Neural crest cell (in vitro differentiated cells): ENCODE results near the gene POLR3A. TPM values are rescaled to one million over a fixed set of nuclear protein-coding genes. Genes with fewer than 3 reads are reported as not detected.

Experiments
- DNase-seq: peaks from one replicate; pipeline ENCODE4 v3.0.0; 2021; ENCODE audit warnings: low read depth, mixed read lengths, low spot score
- H3K27ac Mint-ChIP-seq: one replicate; pipeline ENCODE4 v1.8.0; 2021; ENCODE audit warnings: mild to moderate bottlenecking, mixed read lengths; ENCODE audit not compliant: unreplicated experiment
- H3K27me3 Mint-ChIP-seq: 2 replicates; pipeline ENCODE4 v1.8.0; 2021; ENCODE audit warnings: low read depth, mild to moderate bottlenecking, mixed read lengths
- H3K36me3 Mint-ChIP-seq: 2 replicates; pipeline ENCODE4 v1.8.0; 2021; ENCODE audit warnings: low read depth, mild to moderate bottlenecking, mixed read lengths
- H3K4me1 Mint-ChIP-seq: 2 replicates; pipeline ENCODE4 v1.8.0; 2021; ENCODE audit warnings: mixed read lengths
- H3K4me3 Mint-ChIP-seq: one replicate; pipeline ENCODE4 v1.8.0; 2021; ENCODE audit warnings: mild to moderate bottlenecking, mixed read lengths
- H3K9me3 Mint-ChIP-seq: 2 replicates; pipeline ENCODE4 v1.8.0; 2021; ENCODE audit warnings: mixed read lengths
- CTCF ChIP-seq: fragments of 200-600 bp; sonication (generic); conservative IDR thresholded peaks from 2 replicates; pipeline ENCODE4 v1.5.0; 2021; ENCODE audit warnings: antibody characterized with exemption, mild to moderate bottlenecking
- total RNA-seq: library from RNA; stranded (reverse); gene quantifications from 2 replicates; pipeline ENCODE4 v1.2.1, GENCODE V29; 2021

The POLR3A gene
- total RNA-seq, 1 donor from 2014 or later = 28.9 TPM

- Mint-ChIP-seq H3K4me3 (no peak overlapping the region), H3K27me3 (no peaks in the 10 kb centered on the region)
Observed at GRCh38 chr10:77962350-77963146, 66.8 kb downstream of the POLR3A start.

GRCh38 chr10:77961668-77962067, 67.6 kb downstream of the POLR3A start:
- Mint-ChIP-seq H3K9me3 (peaks cover 7% of the 10 kb centered on the region), H3K4me3 (no peak overlapping the region), H3K4me1 (peaks cover 18% of the 10 kb centered on the region), H3K36me3 (peaks cover 5% of the 10 kb centered on the region), H3K27ac (no peak overlapping the region), H3K27me3 (no peaks in the 10 kb centered on the region)
- TF ChIP-seq CTCF = no peak
- DNase-seq = no peak

More at GRCh38 chr10:77962350-77963146, 66.8 kb downstream of the POLR3A start:
- Mint-ChIP-seq H3K9me3 (peaks cover 7% of the 10 kb centered on the region), H3K27ac (peak overlapping the region; percentile 7), H3K36me3 (peaks cover 5% of the 10 kb centered on the region), H3K4me1 (peaks cover 27% of the 10 kb centered on the region)
- TF ChIP-seq CTCF = no peak
- no peak for DNase-seq

GRCh38 chr10:77960829-77961329, 68.4 kb downstream of the POLR3A start:
- H3K4me3 Mint-ChIP-seq = no peak overlapping the region
- no peak for TF ChIP-seq CTCF
- no peak for DNase-seq

GRCh38 chr10:77959887-77960455, 69.3 kb downstream of the POLR3A start:
- Mint-ChIP-seq H3K36me3 (peaks cover 5% of the 10 kb centered on the region), H3K4me3 (no peak overlapping the region), H3K4me1 (peaks cover 12% of the 10 kb centered on the region), H3K27me3 (no peaks in the 10 kb centered on the region), H3K27ac (no peak overlapping the region), H3K9me3 (peaks cover 6% of the 10 kb centered on the region)
- TF ChIP-seq CTCF = no peak
- DNase-seq = no peak

More at GRCh38 chr10:77960829-77961329, 68.4 kb downstream of the POLR3A start:
- Mint-ChIP-seq H3K27ac (no peak overlapping the region), H3K27me3 (no peaks in the 10 kb centered on the region), H3K36me3 (peaks cover 5% of the 10 kb centered on the region), H3K9me3 (peaks cover 7% of the 10 kb centered on the region), H3K4me1 (peaks cover 14% of the 10 kb centered on the region)

- peaks cover 2% of the 10 kb centered on the region for H3K36me3 Mint-ChIP-seq
Observed at GRCh38 chr10:77959384-77959783, 69.9 kb downstream of the POLR3A start.

More at GRCh38 chr10:77959384-77959783, 69.9 kb downstream of the POLR3A start:
- Mint-ChIP-seq H3K4me1 (peaks cover 9% of the 10 kb centered on the region), H3K27me3 (no peaks in the 10 kb centered on the region), H3K9me3 (peaks cover 3% of the 10 kb centered on the region), H3K4me3 (no peak overlapping the region), H3K27ac (peak overlapping the region; percentile 43)
- no peak for DNase-seq
- no peak for TF ChIP-seq CTCF
